ENCODE data around the gene NCDN. TPM values are rescaled to one million over a fixed set of nuclear protein-coding genes. Genes with fewer than 3 reads are reported as not detected.

NCDN gene
- total and polyA plus RNA-seq, 2 of the 8 experiments (the other 6 are each of a cell fraction or from before 2014, with no cell fraction given), result 26.2 to 35.4 TPM

DNA sequence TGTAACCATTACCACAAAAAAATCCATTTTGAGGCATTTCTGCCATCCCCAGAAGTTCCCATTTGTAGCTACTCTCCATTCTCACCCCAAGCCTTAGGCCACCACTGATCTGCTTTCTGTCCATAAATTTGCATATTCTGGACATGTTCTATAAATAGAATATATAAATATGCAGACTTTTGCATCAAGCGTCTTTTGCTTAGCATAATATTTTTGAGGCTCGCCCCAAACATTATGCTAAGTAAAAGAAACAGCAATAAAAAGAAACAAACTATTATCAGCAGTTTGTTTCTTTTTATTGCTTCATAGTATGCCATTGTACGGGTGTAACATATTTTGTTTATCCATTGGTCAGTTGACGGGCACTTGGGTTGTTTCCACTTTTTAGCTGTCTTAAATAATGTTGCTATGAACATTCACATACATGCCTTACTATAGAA, 23.4 kb downstream of the NCDN start:
- no peaks in the 10 kb centered on the region for H3K79me2 ChIP-seq (ENCODE audit: control insufficient read depth in 1 of 2, insufficient read depth in 2 of 2, low read length in 2 of 2)
- no peak overlapping the region for H2AFZ ChIP-seq (ENCODE audit: low read length)
- no peak overlapping the region for H2BK5ac ChIP-seq (ENCODE audit: low read depth, low read length)
- no peak overlapping the region for H3K18ac ChIP-seq (ENCODE audit: extremely low read depth, low read length)
- no peak overlapping the region for H3K4me3 ChIP-seq (ENCODE audit: extremely low read depth in 1 of 4, insufficient read depth in 2 of 4, low read depth in 3 of 4, low read length in 4 of 4)
- H3K4me1 ChIP-seq (replicated peaks in 1 of 4; ENCODE audit: control insufficient read depth in 3 of 4, insufficient read depth in 4 of 4, low read length in 3 of 4), result peaks cover 3 to 7% (median 6%) of the 10 kb centered on the region in 4 experiments
- H3K4ac ChIP-seq (replicated peaks; ENCODE audit: insufficient read length, low read depth, low read length), result no peak overlapping the region
- CTCF ChIA-PET (ENCODE audit: partially characterized antibody), result interaction anchor here (0.7 to 8.5 kb wide), 4 partner anchors 9 to 146 kb away, joined by 3 to 63 read pairs (median 4); no protein-coding TSS in a partner anchor
- no peak overlapping the region for H2BK20ac ChIP-seq (ENCODE audit: low read length)
- no peaks in the 10 kb centered on the region for H3K9me3 ChIP-seq (ENCODE audit: insufficient read depth in 2 of 2, low read depth in 1 of 2, low read length in 1 of 2)
- no peak overlapping the region for H2BK12ac ChIP-seq (ENCODE audit: low read depth, low read length)
- H2AK5ac ChIP-seq (ENCODE audit: low read depth, low read length), result no peak overlapping the region
- H3K9ac ChIP-seq (replicated peaks in 1 of 4; ENCODE audit: extremely low read depth in 1 of 4, low read depth in 3 of 4, low read length in 3 of 4), result no peak overlapping the region
- H2BK120ac ChIP-seq (replicated peaks; ENCODE audit: low read depth, low read length), result no peak overlapping the region
- no peak overlapping the region for H4K8ac ChIP-seq (ENCODE audit: extremely low read depth, insufficient read depth, low read length)
- DNase-seq (ENCODE audit: low read depth in 1 of 2, low spot score in 2 of 2), result no peak
- H3K79me1 ChIP-seq (ENCODE audit: low read depth, low read length), result no peaks in the 10 kb centered on the region
- no peak overlapping the region for H3K4me2 ChIP-seq (ENCODE audit: insufficient read depth in 1 of 2, low read depth in 2 of 2, low read length in 2 of 2)
- H4K20me1 ChIP-seq (replicated peaks in 1 of 2; ENCODE audit: control insufficient read depth in 1 of 2, insufficient read depth in 2 of 2, low read length in 2 of 2), result peaks cover 0 to 7% of the 10 kb centered on the region in 2 experiments
- H3K36me3 ChIP-seq (ENCODE audit: control insufficient read depth in 2 of 4, insufficient read depth in 4 of 4, low read length in 3 of 4), result no peaks in the 10 kb centered on the region
- H3K23ac ChIP-seq (ENCODE audit: insufficient read length), result no peak overlapping the region
- POLR2A ChIA-PET (ENCODE audit: partially characterized antibody), result interaction anchor here (0.6 kb wide), 1 partner anchor 876 kb away, joined by 3 read pairs; no protein-coding TSS in a partner anchor
- H3K23me2 ChIP-seq (ENCODE audit: low read depth, low read length), result peaks cover 15% of the 10 kb centered on the region; the same call in 1 of the 2 replicates
- peaks cover 25 to 33% (median 32%) of the 10 kb centered on the region in 4 experiments for H3K27me3 ChIP-seq (replicated peaks in 1 of 4; ENCODE audit: control insufficient read depth in 3 of 4, extremely low read depth in 1 of 4, insufficient read depth in 3 of 4, low read length in 3 of 4)
- WGBS, 2 experiments (ENCODE audit: extremely low coverage in 1 of 2, insufficient coverage in 1 of 2, insufficient read length in 1 of 2, insufficient replicate concordance in 2 of 2, low coverage in 1 of 2, low lambda C conversion rate in 2 of 2, missing lambda C conversion rate in 1 of 2), result 93% methylated on average over 4 of the region's 4 CpGs; no CpG with 5 or more reads in 1 of the 2 experiments
- H2BK15ac ChIP-seq (ENCODE audit: low read length), result no peak overlapping the region
- no peak overlapping the region for H4K5ac ChIP-seq (ENCODE audit: insufficient read length, low read depth, low read length)
- H3K14ac ChIP-seq (ENCODE audit: insufficient read length), result no peak overlapping the region
- no peak overlapping the region for H3K56ac ChIP-seq (replicated peaks; ENCODE audit: insufficient read length, low read depth, low read length)
- no peak overlapping the region for H3K27ac ChIP-seq (ENCODE audit: low read depth, low read length)
- no peak overlapping the region for H4K91ac ChIP-seq (replicated peaks; ENCODE audit: insufficient read length, low read length)
- no peak for FAIRE-seq
- TF ChIP-seq SP2 (IDR thresholded peaks at IDR 0.05; ENCODE audit: low read length) (no peak), CREB1 (IDR thresholded peaks at IDR 0.05) (no peak), RAD21 (IDR thresholded peaks at IDR 0.05 in 1 of 2, conservative IDR thresholded peaks at IDR 0.05 in 1 of 2; ENCODE audit: low read depth in 2 of 2, low read length in 2 of 2) (no peak), POLR2AphosphoS5 (IDR thresholded peaks at IDR 0.05; ENCODE audit: low read depth, low read length) (no peak), CBX5 (IDR thresholded peaks at IDR 0.05; ENCODE audit: low read depth, low read length) (no peak), GTF2F1 (IDR thresholded peaks at IDR 0.05; ENCODE audit: borderline replicate concordance, low read depth, low read length) (no peak), NANOG (IDR thresholded peaks at IDR 0.05; ENCODE audit: insufficient read depth, low read depth, low read length, poor library complexity, severe bottlenecking) (no peak), SRF (IDR thresholded peaks at IDR 0.05; ENCODE audit: low read depth, low read length) (no peak), KDM5A (IDR thresholded peaks at IDR 0.05; ENCODE audit: low read length) (no peak), PHF8 (conservative IDR thresholded peaks at IDR 0.05; ENCODE audit: low read depth, low read length) (no peak), EZH2 (IDR thresholded peaks at IDR 0.05; ENCODE audit: low read depth, low read length, severe bottlenecking) (no peak), CEBPB (IDR thresholded peaks at IDR 0.05; ENCODE audit: low read depth, low read length) (no peak), RFX5 (IDR thresholded peaks at IDR 0.05; ENCODE audit: borderline replicate concordance, low read depth, low read length) (no peak)
- TF ChIP-seq, protein P1, sequence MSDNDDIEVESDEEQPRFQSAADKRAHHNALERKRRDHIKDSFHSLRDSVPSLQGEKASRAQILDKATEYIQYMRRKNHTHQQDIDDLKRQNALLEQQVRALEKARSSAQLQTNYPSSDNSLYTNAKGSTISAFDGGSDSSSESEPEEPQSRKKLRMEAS (IDR thresholded peaks at IDR 0.05), result no peak

Measured in H1 (cell line).